Measurements from ENCODE around the gene UNC93B1. TPM values are rescaled to one million over a fixed set of nuclear protein-coding genes. Genes with fewer than 3 reads are reported as not detected.

The UNC93B1 gene
- total and polyA plus RNA-seq, 2 of the 13 experiments (the other 11 are each of a cell fraction or from before 2014, with no cell fraction given) = 8.8 to 18.9 TPM

- TF ChIP-seq TBX2 (CRISPR knock-in tag; IDR thresholded peaks at IDR 0.05; ENCODE audit: borderline replicate concordance) = peak; percentile 64; the same call in 1 of the 2 replicates
- peak; percentile 69 for TF ChIP-seq PATZ1 (CRISPR knock-in tag; IDR thresholded peaks at IDR 0.05)
- TF ChIP-seq ZNF205 (CRISPR knock-in tag; IDR thresholded peaks at IDR 0.05) = 0 out of 2 replicates have a peak, but pooled peaks have one; percentile 18
- peak; percentile 52; the same call in 1 of the 2 replicates for TF ChIP-seq KDM3A (CRISPR knock-in tag; IDR thresholded peaks at IDR 0.05; ENCODE audit: low read depth)
- peak; percentile 1 for TF ChIP-seq DRAP1 (CRISPR knock-in tag; IDR thresholded peaks at IDR 0.05)
- peak; percentile 62; the same call in 1 of the 2 replicates for TF ChIP-seq PRDM10 (CRISPR knock-in tag; IDR thresholded peaks at IDR 0.05; ENCODE audit: low read depth)
- peak; percentile 60; the same call in 1 of the 2 replicates for TF ChIP-seq HDAC1 (CRISPR knock-in tag; IDR thresholded peaks at IDR 0.05)
- TF ChIP-seq PHF8 (CRISPR knock-in tag; IDR thresholded peaks at IDR 0.05) = peak; percentile 70
- TF ChIP-seq SOX6 (IDR thresholded peaks at IDR 0.05) = no peak
- peak; percentile 30; the same call in 1 of the 2 replicates for TF ChIP-seq SOX6 (CRISPR knock-in tag; IDR thresholded peaks at IDR 0.05)
- TF ChIP-seq CTCF (CRISPR knock-in tag; IDR thresholded peaks at IDR 0.05) = peak; percentile 22
- no peak for TF ChIP-seq PCBP1 (IDR thresholded peaks at IDR 0.05; ENCODE audit: borderline replicate concordance, low read depth, low read length)
- TF ChIP-seq ZNF747 (CRISPR knock-in tag; IDR thresholded peaks at IDR 0.05; ENCODE audit: borderline replicate concordance) = 0 out of 2 replicates have a peak, but pooled peaks have one; percentile 55
- TF ChIP-seq KDM5B (CRISPR knock-in tag; IDR thresholded peaks at IDR 0.05; ENCODE audit: borderline replicate concordance) = peak; percentile 75; the same call in 1 of the 2 replicates
- no peak for TF ChIP-seq CREBL2 (CRISPR knock-in tag; IDR thresholded peaks at IDR 0.05; ENCODE audit: borderline replicate concordance)
- TF ChIP-seq ZNF264 (CRISPR knock-in tag; IDR thresholded peaks at IDR 0.05) = peak; percentile 82; the same call in 1 of the 2 replicates
- TF ChIP-seq REPIN1 (CRISPR knock-in tag; IDR thresholded peaks at IDR 0.05; ENCODE audit: borderline replicate concordance, low read depth) = peak; percentile 45; the same call in 1 of the 2 replicates
- TF ChIP-seq PITX1 (CRISPR knock-in tag; IDR thresholded peaks at IDR 0.05) = peak; percentile 68; the same call in 1 of the 2 replicates
- no peak; the same call in 1 of the 2 replicates for TF ChIP-seq CHD4 (IDR thresholded peaks at IDR 0.05; ENCODE audit: borderline replicate concordance, low read length)
These were observed 6.5 kb upstream of the UNC93B1 start, which contains the start of gene ALDH3B1 (continued) for GRCh38 chr11:68010090-68011041.
